H9 (cell line): ENCODE data around the gene BRSK2. TPM values are rescaled to one million over a fixed set of nuclear protein-coding genes. Genes with fewer than 3 reads are reported as not detected.

ENCODE experiments used
- DNase-seq: peaks from one replicate; pipeline ENCODE4 v3.0.0-alpha.2; 2017
- H2AFZ ChIP-seq: one replicate; pipeline ENCODE4 v1.6.1; 2013; ENCODE audit warnings: mild to moderate bottlenecking, low read length, control low read depth, moderate library complexity
- H2AK5ac ChIP-seq: 2 replicates; pipeline ENCODE4 v1.6.1; 2013; ENCODE audit warnings: low read length, control low read depth, mixed read lengths; ENCODE audit not compliant: insufficient read length
- H2BK120ac ChIP-seq: one replicate; pipeline ENCODE4 v1.6.1; 2013; ENCODE audit warnings: low read depth, mild to moderate bottlenecking, low read length, control low read depth, inconsistent platforms; ENCODE audit not compliant: poor library complexity, severe bottlenecking
- H2BK12ac ChIP-seq: 2 replicates; pipeline ENCODE4 v1.6.1; 2013; ENCODE audit warnings: low read length, control low read depth, mixed read lengths, low read depth; ENCODE audit not compliant: insufficient read length
- H2BK15ac ChIP-seq: 2 replicates; pipeline ENCODE4 v1.6.1; 2013; ENCODE audit warnings: low read depth, low read length, control low read depth
- H2BK20ac ChIP-seq: one replicate; pipeline ENCODE4 v1.6.1; 2013; ENCODE audit warnings: low read depth, mild to moderate bottlenecking, low read length, control low read depth, inconsistent platforms; ENCODE audit not compliant: poor library complexity, severe bottlenecking
- H2BK5ac ChIP-seq: 2 replicates; pipeline ENCODE4 v1.6.1; 2013; ENCODE audit warnings: low read length, control low read depth, mixed read lengths; ENCODE audit not compliant: insufficient read length
- H3K14ac ChIP-seq: 2 replicates; pipeline ENCODE4 v1.6.1; 2013; ENCODE audit warnings: low read length, control low read depth; ENCODE audit not compliant: insufficient read depth
- H3K18ac ChIP-seq: 2 replicates; pipeline ENCODE4 v1.6.1; 2013; ENCODE audit warnings: low read depth, mild to moderate bottlenecking, mixed read lengths, low read length, control low read depth; ENCODE audit not compliant: insufficient read length
- H3K23ac ChIP-seq: 2 replicates; pipeline ENCODE4 v1.6.1; 2013; ENCODE audit warnings: low read length, control low read depth, mixed read lengths, low read depth; ENCODE audit not compliant: insufficient read length
- H3K23me2 ChIP-seq: 2 replicates; pipeline ENCODE4 v1.6.1; 2013; ENCODE audit warnings: low read depth, mild to moderate bottlenecking, mixed read lengths, low read length, control low read depth; ENCODE audit not compliant: insufficient read length, poor library complexity, severe bottlenecking
- H3K27ac ChIP-seq: 2 replicates; pipeline ENCODE4 v1.5.1; 2013; ENCODE audit warnings: low read length, control low read depth, mixed read lengths, low read depth; ENCODE audit not compliant: insufficient read length
- H3K27me3 ChIP-seq: 2 replicates; pipeline ENCODE4 v1.6.1; 2013; ENCODE audit warnings: low read length, control low read depth, inconsistent platforms; ENCODE audit not compliant: insufficient read depth
- H3K4ac ChIP-seq: 2 replicates; pipeline ENCODE4 v1.6.1; 2013; ENCODE audit warnings: low read depth, mild to moderate bottlenecking, control low read depth, inconsistent platforms, low read length, moderate library complexity
- H3K4me1 ChIP-seq: 2 replicates; pipeline ENCODE4 v1.6.1; 2013; ENCODE audit warnings: low read length, control low read depth, inconsistent platforms; ENCODE audit not compliant: insufficient read depth
- H3K4me2 ChIP-seq: 2 replicates; pipeline ENCODE4 v1.6.1; 2013; ENCODE audit warnings: low read length, control low read depth, mixed read lengths; ENCODE audit not compliant: insufficient read length, insufficient read depth
- H3K56ac ChIP-seq: 2 replicates; pipeline ENCODE4 v1.6.1; 2013; ENCODE audit warnings: low read depth, mild to moderate bottlenecking, mixed read lengths, low read length, control low read depth; ENCODE audit not compliant: insufficient read length
- H3K79me1 ChIP-seq: 2 replicates; pipeline ENCODE4 v1.6.1; 2013; ENCODE audit warnings: low read depth, mild to moderate bottlenecking, moderate library complexity, low read length, control low read depth, inconsistent platforms; ENCODE audit not compliant: insufficient read depth, poor library complexity, severe bottlenecking
- H3K79me2 ChIP-seq: 2 replicates; pipeline ENCODE4 v1.6.1; 2013; ENCODE audit warnings: low read length, control low read depth, inconsistent platforms; ENCODE audit not compliant: insufficient read depth
- H3K9ac ChIP-seq: 2 replicates; pipeline ENCODE4 v1.6.1; 2013; ENCODE audit warnings: low read length, control low read depth, mixed read lengths; ENCODE audit not compliant: insufficient read length; ENCODE audit errors: extremely low read depth
- H3K9me3 ChIP-seq: one replicate; pipeline ENCODE4 v1.6.1; 2013; ENCODE audit warnings: low read depth, low read length, inconsistent platforms; ENCODE audit not compliant: control insufficient read depth
- H3T11ph ChIP-seq: one replicate; pipeline ENCODE4 v1.6.1; 2013; ENCODE audit warnings: mild to moderate bottlenecking, low read length, control low read depth, inconsistent platforms
- H4K20me1 ChIP-seq: one replicate; pipeline ENCODE4 v1.6.1; 2013; ENCODE audit not compliant: control insufficient read depth, insufficient read length, insufficient read depth
- H4K5ac ChIP-seq: 2 replicates; pipeline ENCODE4 v1.6.1; 2013; ENCODE audit warnings: low read depth, mild to moderate bottlenecking, mixed read lengths, low read length, control low read depth; ENCODE audit not compliant: insufficient read length
- H4K8ac ChIP-seq: replicated peaks from 2 replicates; pipeline ENCODE4 v1.6.1; 2013; ENCODE audit warnings: low read length, control low read depth, mixed read lengths, low read depth; ENCODE audit not compliant: insufficient read length
- H4K91ac ChIP-seq: 2 replicates; pipeline ENCODE4 v1.6.1; 2013; ENCODE audit warnings: low read depth, mild to moderate bottlenecking, moderate library complexity, mixed read lengths, low read length, control low read depth; ENCODE audit not compliant: insufficient read length
- H3K27ac Mint-ChIP-seq, 3 experiments: 2 replicates in 2 of 3; 3 replicates in 1 of 3; pipeline ENCODE4 v1.8.0; 2020 to 2021; ENCODE audit warnings: mixed read lengths in 3 of 3, mild to moderate bottlenecking in 1 of 3, moderate library complexity in 1 of 3
- H3K27me3 Mint-ChIP-seq: 2 replicates; pipeline ENCODE4 v1.8.0; 2021; ENCODE audit warnings: low read depth, mild to moderate bottlenecking, moderate library complexity, mixed read lengths
- H3K36me3 Mint-ChIP-seq, 3 experiments: 2 replicates in 2 of 3; 3 replicates in 1 of 3; pipeline ENCODE4 v1.8.0; 2020 to 2021; ENCODE audit warnings: low read depth in 3 of 3, mixed read lengths in 3 of 3; ENCODE audit not compliant: insufficient read depth in 1 of 3
- H3K4me1 Mint-ChIP-seq, 2 experiments: 2 replicates each; pipeline ENCODE4 v1.8.0; 2020; ENCODE audit warnings: mixed read lengths in 2 of 2
- H3K4me3 Mint-ChIP-seq, 2 experiments: 2 replicates in 1 of 2; 3 replicates in 1 of 2; pipeline ENCODE4 v1.8.0; 2020 to 2021; ENCODE audit warnings: mild to moderate bottlenecking in 2 of 2, mixed read lengths in 2 of 2, moderate library complexity in 1 of 2
- H3K9me3 Mint-ChIP-seq, 2 experiments: 2 replicates in 1 of 2; 3 replicates in 1 of 2; pipeline ENCODE4 v1.8.0; 2020; ENCODE audit warnings: mild to moderate bottlenecking in 2 of 2, mixed read lengths in 2 of 2, moderate library complexity in 1 of 2
- WGBS: extraction: QIAGEN DNeasy Blood & Tissue Kit; methylation state at CpG from one replicate; pipeline ENCODE4 v1.1.7; 2013; ENCODE audit warnings: missing lambda C conversion rate, low lambda C conversion rate, mixed read lengths; ENCODE audit not compliant: insufficient read length; ENCODE audit errors: extremely low coverage; 5-methylcytosine and 5-hydroxymethylcytosine counted together
- total RNA-seq: library from RNA; stranded (reverse); gene quantifications from 2 replicates; pipeline ENCODE4 v1.2.1, GENCODE V29; 2021
- TF ChIP-seq, protein P1 (sequence below): fragments of 200-600 bp; sonication (generic); conservative IDR thresholded peaks from 3 replicates; pipeline ENCODE4 v1.8.0; 2021; ENCODE audit warnings: antibody characterized with exemption, mild to moderate bottlenecking

BRSK2 gene
- total RNA-seq, 1 experiment from 2014 or later, result 28.4 TPM

GRCh38 chr11:1371377-1371776 is 18.4 kb upstream of the BRSK2 start:
- no peaks in the 10 kb centered on the region for H3K4me1 ChIP-seq
- no peak overlapping the region for H3K9ac ChIP-seq
- Mint-ChIP-seq H3K27me3 (peaks cover 15% of the 10 kb centered on the region), H3K36me3 (peaks cover 2 to 5% (median 4%) of the 10 kb centered on the region in 3 experiments; a peak in 3 of 7 replicates), H3K9me3 (peaks cover 18 to 22% of the 10 kb centered on the region in 2 experiments), H3K4me3 (no peak overlapping the region), H3K4me1 (no peaks in the 10 kb centered on the region), H3K27ac (no peak overlapping the region)
- H4K8ac ChIP-seq, result no peak overlapping the region
- H2BK12ac ChIP-seq, result no peak overlapping the region
- H2BK15ac ChIP-seq, result no peak overlapping the region
- WGBS, result no CpG with 5 or more reads among the region's 13 CpGs
- H2BK20ac ChIP-seq, result no peak overlapping the region
- H3K56ac ChIP-seq, result no peak overlapping the region
- no peak for DNase-seq
- TF ChIP-seq, protein P1, sequence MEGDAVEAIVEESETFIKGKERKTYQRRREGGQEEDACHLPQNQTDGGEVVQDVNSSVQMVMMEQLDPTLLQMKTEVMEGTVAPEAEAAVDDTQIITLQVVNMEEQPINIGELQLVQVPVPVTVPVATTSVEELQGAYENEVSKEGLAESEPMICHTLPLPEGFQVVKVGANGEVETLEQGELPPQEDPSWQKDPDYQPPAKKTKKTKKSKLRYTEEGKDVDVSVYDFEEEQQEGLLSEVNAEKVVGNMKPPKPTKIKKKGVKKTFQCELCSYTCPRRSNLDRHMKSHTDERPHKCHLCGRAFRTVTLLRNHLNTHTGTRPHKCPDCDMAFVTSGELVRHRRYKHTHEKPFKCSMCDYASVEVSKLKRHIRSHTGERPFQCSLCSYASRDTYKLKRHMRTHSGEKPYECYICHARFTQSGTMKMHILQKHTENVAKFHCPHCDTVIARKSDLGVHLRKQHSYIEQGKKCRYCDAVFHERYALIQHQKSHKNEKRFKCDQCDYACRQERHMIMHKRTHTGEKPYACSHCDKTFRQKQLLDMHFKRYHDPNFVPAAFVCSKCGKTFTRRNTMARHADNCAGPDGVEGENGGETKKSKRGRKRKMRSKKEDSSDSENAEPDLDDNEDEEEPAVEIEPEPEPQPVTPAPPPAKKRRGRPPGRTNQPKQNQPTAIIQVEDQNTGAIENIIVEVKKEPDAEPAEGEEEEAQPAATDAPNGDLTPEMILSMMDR, result no peak
- H2BK120ac ChIP-seq, result no peak overlapping the region
- H2BK5ac ChIP-seq, result no peak overlapping the region
- no peaks in the 10 kb centered on the region for H3K9me3 ChIP-seq
- H4K5ac ChIP-seq, result no peak overlapping the region
- H4K91ac ChIP-seq, result no peak overlapping the region
- no peaks in the 10 kb centered on the region for H4K20me1 ChIP-seq
- H3T11ph ChIP-seq, result no peak overlapping the region
- no peak overlapping the region for H3K23ac ChIP-seq
- H2AK5ac ChIP-seq, result no peak overlapping the region
- H3K4me2 ChIP-seq, result no peak overlapping the region
- H3K27me3 ChIP-seq, result no peaks in the 10 kb centered on the region
- H2AFZ ChIP-seq, result no peak overlapping the region
- no peak overlapping the region for H3K14ac ChIP-seq
- H3K18ac ChIP-seq, result no peak overlapping the region
- H3K79me2 ChIP-seq, result no peaks in the 10 kb centered on the region
- no peak overlapping the region for H3K4ac ChIP-seq
- no peaks in the 10 kb centered on the region for H3K79me1 ChIP-seq
- H3K23me2 ChIP-seq, result peaks cover 2% of the 10 kb centered on the region
- H3K27ac ChIP-seq, result no peak overlapping the region
